GM23338 (cell line): ENCODE measurements around the gene TEX35.

Source experiments
- EZH2 ChIP-seq: fragments of 200-600 bp; sonication (generic); IDR thresholded peaks from one replicate; pipeline ENCODE4 v1.8.0; 2017; ENCODE audit warnings: antibody characterized with exemption, mild to moderate bottlenecking, low read depth; ENCODE audit not compliant: unreplicated experiment
- EZH2phosphoT487 ChIP-seq: fragments of 200-600 bp; sonication (generic); IDR thresholded peaks from one replicate; pipeline ENCODE4 v1.8.1; 2018; ENCODE audit warnings: antibody characterized with exemption; ENCODE audit not compliant: unreplicated experiment
- NANOG ChIP-seq: IDR thresholded peaks from 2 replicates; pipeline ENCODE4 v1.6.1; 2016; ENCODE audit warnings: antibody characterized with exemption, borderline replicate concordance
- POLR2AphosphoS5 ChIP-seq: IDR thresholded peaks from 2 replicates; pipeline ENCODE4 v1.6.1; 2016; ENCODE audit warnings: antibody characterized with exemption, low read depth
- STAT1 ChIP-seq: IDR thresholded peaks from one replicate; pipeline ENCODE4 v1.6.1; 2016; ENCODE audit warnings: antibody characterized with exemption; ENCODE audit not compliant: unreplicated experiment
- ZNF114 ChIP-seq: fragments of 250-450 bp; sonication (Bioruptor Pico); IDR thresholded peaks from 2 replicates; pipeline ENCODE4 v1.5.0; 2020; ENCODE audit warnings: mild to moderate bottlenecking, moderate library complexity
- TF ChIP-seq, protein P1 (sequence below), 2 experiments: fragments of 200-600 bp in 1 of 2; sonication (generic) in 1 of 2; conservative IDR thresholded peaks; 2 replicates each; pipeline versions ENCODE4 v1.5.1 to v1.6.1; 2016 to 2017; ENCODE audit warnings: antibody characterized with exemption in 2 of 2, low read depth in 2 of 2, mild to moderate bottlenecking in 2 of 2, moderate library complexity in 1 of 2
- TF ChIP-seq, protein P2 (sequence below): IDR thresholded peaks from one replicate; pipeline ENCODE4 v1.6.1; 2018; ENCODE audit warnings: antibody characterized with exemption; ENCODE audit not compliant: unreplicated experiment

- TF ChIP-seq NANOG (no peak), ZNF114 (CRISPR knock-in tag) (no peak), STAT1 (no peak), POLR2AphosphoS5 (no peak), EZH2 (no peak), EZH2phosphoT487 (no peak)
- TF ChIP-seq, protein P1, sequence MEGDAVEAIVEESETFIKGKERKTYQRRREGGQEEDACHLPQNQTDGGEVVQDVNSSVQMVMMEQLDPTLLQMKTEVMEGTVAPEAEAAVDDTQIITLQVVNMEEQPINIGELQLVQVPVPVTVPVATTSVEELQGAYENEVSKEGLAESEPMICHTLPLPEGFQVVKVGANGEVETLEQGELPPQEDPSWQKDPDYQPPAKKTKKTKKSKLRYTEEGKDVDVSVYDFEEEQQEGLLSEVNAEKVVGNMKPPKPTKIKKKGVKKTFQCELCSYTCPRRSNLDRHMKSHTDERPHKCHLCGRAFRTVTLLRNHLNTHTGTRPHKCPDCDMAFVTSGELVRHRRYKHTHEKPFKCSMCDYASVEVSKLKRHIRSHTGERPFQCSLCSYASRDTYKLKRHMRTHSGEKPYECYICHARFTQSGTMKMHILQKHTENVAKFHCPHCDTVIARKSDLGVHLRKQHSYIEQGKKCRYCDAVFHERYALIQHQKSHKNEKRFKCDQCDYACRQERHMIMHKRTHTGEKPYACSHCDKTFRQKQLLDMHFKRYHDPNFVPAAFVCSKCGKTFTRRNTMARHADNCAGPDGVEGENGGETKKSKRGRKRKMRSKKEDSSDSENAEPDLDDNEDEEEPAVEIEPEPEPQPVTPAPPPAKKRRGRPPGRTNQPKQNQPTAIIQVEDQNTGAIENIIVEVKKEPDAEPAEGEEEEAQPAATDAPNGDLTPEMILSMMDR (conservative IDR thresholded peaks at IDR 0.05; ENCODE audit: low read depth in 2 of 2): no peak
- TF ChIP-seq, protein P2, sequence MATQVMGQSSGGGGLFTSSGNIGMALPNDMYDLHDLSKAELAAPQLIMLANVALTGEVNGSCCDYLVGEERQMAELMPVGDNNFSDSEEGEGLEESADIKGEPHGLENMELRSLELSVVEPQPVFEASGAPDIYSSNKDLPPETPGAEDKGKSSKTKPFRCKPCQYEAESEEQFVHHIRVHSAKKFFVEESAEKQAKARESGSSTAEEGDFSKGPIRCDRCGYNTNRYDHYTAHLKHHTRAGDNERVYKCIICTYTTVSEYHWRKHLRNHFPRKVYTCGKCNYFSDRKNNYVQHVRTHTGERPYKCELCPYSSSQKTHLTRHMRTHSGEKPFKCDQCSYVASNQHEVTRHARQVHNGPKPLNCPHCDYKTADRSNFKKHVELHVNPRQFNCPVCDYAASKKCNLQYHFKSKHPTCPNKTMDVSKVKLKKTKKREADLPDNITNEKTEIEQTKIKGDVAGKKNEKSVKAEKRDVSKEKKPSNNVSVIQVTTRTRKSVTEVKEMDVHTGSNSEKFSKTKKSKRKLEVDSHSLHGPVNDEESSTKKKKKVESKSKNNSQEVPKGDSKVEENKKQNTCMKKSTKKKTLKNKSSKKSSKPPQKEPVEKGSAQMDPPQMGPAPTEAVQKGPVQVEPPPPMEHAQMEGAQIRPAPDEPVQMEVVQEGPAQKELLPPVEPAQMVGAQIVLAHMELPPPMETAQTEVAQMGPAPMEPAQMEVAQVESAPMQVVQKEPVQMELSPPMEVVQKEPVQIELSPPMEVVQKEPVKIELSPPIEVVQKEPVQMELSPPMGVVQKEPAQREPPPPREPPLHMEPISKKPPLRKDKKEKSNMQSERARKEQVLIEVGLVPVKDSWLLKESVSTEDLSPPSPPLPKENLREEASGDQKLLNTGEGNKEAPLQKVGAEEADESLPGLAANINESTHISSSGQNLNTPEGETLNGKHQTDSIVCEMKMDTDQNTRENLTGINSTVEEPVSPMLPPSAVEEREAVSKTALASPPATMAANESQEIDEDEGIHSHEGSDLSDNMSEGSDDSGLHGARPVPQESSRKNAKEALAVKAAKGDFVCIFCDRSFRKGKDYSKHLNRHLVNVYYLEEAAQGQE: no peak
Observed at GRCh38 chr1:178486100-178487069, 26.5 kb upstream of the TEX35 start.
